Sigmoid colon (tissue), 4 donors: ENCODE results near the gene ANKRD33B.

Source experiments
- EP300 ChIP-seq, 4 donors: sonication (generic); formaldehyde crosslinking; IDR thresholded peaks; one replicate each; pipeline ENCODE4 v1.6.1; 2017; ENCODE audit warnings: antibody characterized with exemption in 4 of 4
- POLR2A ChIP-seq, 2 donors: fragments of 450-650 bp; IDR thresholded peaks; one replicate each; pipeline ENCODE4 v1.6.1; 2016; ENCODE audit warnings: antibody characterized with exemption in 2 of 2, mild to moderate bottlenecking in 2 of 2, moderate library complexity in 2 of 2
- POLR2AphosphoS5 ChIP-seq, 4 donors: sonication (generic); formaldehyde crosslinking; IDR thresholded peaks; one replicate each; pipeline ENCODE4 v1.6.1; 2017; ENCODE audit warnings: antibody characterized with exemption in 4 of 4
- TF ChIP-seq, protein P1 (sequence below), 4 experiments: fragments of 450-650 bp in 3 of 4; fragments of 200-600 bp in 1 of 4; IDR thresholded peaks; one replicate each; pipeline ENCODE4 v1.5.1; 2016 to 2019; ENCODE audit warnings: antibody characterized with exemption in 4 of 4, mild to moderate bottlenecking in 3 of 4, moderate library complexity in 2 of 4

DNA sequence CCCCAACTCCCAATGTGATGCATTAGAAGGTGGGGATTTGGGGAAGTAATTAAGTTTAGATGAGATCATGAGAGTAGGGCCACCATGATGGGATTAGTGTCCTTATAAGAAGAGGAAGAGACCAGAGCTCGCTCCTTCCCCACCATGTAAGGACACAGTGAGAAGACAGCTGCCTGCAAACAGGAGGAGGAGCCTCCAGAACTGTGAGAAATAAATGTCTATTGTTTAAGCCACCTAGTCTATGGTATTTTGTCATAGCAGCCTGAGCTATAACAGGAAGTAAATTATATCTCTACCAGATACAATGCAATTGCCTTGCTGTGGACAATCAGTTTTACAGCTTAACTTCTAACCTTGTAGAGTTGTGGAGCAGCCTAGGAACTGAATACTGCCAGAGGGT lies 58.0 kb downstream of the ANKRD33B start:
- TF ChIP-seq, protein P1, sequence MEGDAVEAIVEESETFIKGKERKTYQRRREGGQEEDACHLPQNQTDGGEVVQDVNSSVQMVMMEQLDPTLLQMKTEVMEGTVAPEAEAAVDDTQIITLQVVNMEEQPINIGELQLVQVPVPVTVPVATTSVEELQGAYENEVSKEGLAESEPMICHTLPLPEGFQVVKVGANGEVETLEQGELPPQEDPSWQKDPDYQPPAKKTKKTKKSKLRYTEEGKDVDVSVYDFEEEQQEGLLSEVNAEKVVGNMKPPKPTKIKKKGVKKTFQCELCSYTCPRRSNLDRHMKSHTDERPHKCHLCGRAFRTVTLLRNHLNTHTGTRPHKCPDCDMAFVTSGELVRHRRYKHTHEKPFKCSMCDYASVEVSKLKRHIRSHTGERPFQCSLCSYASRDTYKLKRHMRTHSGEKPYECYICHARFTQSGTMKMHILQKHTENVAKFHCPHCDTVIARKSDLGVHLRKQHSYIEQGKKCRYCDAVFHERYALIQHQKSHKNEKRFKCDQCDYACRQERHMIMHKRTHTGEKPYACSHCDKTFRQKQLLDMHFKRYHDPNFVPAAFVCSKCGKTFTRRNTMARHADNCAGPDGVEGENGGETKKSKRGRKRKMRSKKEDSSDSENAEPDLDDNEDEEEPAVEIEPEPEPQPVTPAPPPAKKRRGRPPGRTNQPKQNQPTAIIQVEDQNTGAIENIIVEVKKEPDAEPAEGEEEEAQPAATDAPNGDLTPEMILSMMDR (IDR thresholded peaks at IDR 0.05): no peak
- TF ChIP-seq EP300 (IDR thresholded peaks at IDR 0.05): no peak
- no peak for TF ChIP-seq POLR2A (IDR thresholded peaks at IDR 0.05)
- TF ChIP-seq POLR2AphosphoS5 (IDR thresholded peaks at IDR 0.05): no peak
